HG02943 (cell line): Measurements from ENCODE around the gene SLC35F6.
A peak's percentile ranks its signal among the peaks of the same experiment; 100 is the strongest.

Experiments used
- ATAC-seq: cut with Tn5 transposase; IDR thresholded peaks from one replicate; pipeline ENCODE4 v1.9.1; 2021; ENCODE audit warnings: mild to moderate bottlenecking, low read depth, moderate library complexity; ENCODE audit not compliant: unreplicated experiment

SLC35F6 gene

GRCh38 chr2:26764078-26764887 lies at the start of gene SLC35F6:
Gene SLC35F6 (plus strand): TSS chr2:26764284. CDS start chr2:26764350, 66 bp downstream.
- peak; percentile 73 for ATAC-seq

DNA sequence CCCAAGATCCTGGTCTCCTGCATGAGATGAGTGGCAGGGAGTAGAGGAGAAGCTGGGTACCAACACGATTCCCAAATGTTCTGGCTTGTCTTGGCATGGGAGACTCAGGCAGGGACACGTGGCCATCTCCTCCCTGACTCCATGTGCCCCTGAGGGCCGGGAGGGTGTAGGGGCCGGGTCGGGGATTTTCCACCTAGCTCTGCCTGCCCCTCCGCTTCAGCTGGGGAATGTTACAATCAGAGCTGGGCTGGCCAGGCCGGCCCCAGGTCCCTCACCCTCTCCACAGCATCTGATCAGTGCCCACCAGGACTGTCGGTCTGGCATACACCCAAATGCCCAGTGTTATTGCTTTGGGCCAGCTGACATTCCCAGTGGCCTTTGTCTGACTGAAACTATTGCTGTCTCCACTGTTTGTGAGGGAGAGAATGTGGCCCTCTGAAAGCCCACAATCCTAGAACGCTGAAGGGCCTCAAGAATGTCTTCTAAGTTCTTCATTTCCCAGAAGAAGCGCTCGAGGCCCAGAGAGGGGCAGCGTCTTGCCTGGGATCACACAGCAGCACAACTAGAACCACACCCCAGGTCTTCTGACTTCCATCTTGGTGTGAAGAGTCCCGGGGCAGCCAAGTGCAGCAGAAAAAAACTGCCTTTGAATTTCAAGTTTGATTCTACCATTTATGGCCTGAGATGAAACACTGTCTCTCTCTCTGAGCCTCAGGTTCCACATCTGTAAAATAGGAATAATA lies 48.4 kb upstream of the SLC35F6 start:
- ATAC-seq, result no peak

DNA sequence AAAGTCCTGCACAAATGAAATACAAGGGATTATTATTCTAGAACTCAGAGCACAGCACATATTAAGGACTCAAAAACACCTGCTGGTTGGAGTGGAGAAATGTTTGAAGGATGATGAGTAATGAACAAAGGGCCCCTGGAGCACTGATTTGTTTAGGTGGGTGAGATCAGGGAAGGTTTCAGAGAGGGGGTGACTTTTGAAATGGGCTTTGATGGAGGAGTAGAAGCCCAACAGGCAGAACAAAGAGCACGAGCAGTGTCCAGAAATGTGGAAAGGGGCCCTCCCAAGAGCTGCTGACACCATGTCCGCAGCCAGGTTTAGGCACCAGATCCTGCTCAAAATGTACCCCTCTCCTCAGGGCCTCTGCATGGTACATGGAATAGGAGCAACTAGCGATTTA lies 47.7 kb upstream of the SLC35F6 start:
- ATAC-seq, result no peak

DNA sequence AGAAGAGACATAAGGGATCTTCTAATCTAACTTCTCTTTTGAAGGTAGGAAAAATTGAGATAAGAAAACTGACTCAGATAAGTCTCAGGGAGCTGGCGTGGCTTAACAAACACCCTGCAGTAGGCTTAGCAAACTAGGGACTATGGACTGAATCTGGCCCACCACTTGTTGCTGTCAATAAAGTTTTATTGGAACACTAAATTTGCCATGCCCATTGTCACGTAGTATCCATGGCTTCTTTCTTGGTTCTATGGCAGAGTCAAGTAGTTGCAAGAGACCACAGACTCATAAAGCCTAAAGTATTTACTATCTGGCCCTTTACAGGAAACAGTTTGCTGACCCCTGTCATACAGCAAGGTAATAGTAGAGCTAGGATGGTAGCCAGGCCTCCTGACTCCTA lies 47.3 kb upstream of the SLC35F6 start:
- ATAC-seq, result no peak

DNA sequence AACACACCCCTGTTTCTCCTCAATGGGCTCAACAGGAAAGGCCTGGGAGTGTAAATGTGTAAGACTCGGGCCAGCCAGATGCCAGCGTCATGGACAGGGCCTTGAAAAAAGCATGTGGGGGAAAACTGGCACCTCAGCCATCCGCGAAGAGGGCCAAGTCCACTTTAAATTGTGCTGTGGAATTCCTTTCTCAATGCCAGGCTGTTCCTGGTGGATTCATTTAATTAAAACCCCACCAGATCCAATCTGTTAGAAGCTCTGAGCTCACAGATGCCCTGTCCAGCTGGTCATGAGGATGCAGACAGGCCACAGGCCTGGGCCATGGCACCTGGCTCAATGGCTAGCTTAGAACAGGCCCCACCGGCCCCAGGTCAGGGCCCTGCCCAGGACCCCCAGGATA lies 46.7 kb upstream of the SLC35F6 start:
- ATAC-seq, result no peak

DNA sequence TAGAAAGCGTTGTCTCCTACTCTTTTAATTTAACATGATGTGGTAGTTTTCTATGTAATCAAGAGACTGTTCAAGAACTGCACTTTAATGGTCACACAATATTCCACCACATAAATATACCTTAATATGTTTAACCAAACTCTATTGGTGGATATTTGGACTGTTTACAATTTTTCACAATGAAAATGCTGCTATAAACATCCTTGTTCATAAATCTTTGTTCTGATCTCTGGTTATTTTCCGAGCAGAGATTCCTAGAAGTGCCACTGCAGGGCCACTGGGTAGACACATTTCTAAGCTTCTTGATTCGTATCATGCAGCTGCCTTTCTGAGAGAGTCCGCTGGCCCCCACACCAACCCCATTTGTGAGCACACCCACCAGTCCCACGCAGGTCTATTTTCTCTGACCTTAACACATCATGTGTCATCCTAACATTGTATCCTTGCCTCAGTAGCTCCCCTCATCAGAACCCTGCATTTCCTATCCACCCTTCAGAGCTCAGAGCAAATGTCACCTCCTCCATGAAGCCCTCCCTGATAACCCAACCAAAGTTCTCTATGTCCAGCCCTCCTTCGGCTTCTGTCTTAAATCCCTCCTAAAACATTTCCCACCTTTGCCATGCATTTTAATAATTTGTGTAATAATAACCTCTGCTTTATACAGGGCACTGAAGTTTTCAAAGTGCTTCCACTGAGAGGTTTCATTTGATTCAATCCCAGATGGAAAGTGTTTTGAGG lies 45.0 kb upstream of the SLC35F6 start:
- no peak for ATAC-seq

- ATAC-seq, result no peak
Measured at GRCh38 chr2:26720322-26721114, 43.6 kb upstream of the SLC35F6 start.

DNA sequence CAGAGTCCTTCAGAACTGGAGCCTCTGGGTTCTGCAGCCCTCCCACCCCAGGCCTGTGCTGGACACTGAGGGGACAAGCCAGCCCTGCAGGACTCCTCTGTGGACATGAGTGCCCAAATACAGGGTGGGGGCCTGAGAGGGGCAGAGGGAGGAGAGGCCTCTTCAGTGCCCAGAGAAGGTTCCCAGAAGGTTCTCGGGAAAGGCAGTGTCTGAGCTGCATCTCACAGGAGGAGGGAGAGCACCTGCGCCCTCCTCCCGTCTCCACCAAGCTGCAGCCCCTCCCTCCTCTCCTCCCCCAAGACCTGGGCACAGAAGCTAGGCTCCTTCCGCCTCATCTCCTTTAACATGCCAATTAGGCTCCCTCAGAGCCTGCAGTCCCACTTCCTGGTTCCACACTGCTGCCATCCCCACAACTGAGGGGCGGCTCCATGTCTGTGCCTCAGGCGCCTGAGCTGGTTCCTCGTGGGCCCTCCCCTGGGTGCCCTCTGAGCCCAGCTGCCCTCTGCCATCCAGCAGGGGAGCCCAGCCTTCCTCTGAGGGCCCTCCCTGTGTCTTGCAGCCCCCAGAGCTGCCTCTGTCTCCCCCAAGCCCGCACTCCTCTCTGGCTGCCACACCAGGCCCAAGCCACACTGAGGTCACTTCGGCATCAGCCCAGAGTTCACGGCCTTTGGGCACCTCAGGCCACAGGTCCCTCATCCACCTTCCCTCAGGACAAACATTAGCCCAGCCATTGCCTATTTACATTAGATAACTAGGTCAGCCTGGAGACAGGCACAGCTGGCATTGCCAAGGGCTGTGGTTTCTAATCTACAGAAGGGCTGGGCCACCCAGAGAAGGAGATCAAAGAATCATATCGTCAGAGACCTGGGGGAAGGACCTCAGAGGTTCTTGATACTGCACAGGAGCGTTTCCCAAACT lies 42.7 kb upstream of the SLC35F6 start:
- ATAC-seq, result no peak

DNA sequence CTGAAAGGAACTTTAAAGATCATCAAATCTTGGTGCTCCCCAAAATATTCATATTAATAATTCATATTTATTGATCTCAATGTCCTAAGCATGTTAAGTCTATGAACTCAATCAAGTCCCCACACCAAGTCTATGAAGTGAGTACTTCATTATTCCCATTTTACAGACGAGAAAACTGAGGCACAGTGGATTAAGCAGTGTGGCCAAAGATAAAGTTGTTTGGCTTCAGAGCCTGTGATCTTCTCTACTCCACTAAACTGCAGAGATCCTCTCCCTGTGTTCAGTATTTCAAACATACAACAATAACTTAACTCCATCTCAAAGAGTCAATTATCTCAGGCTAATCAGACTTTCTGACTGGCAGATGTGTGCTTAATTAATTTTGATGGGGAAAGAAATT lies 41.8 kb upstream of the SLC35F6 start:
- no peak for ATAC-seq

- no peak for ATAC-seq
Measured at GRCh38 chr2:26722911-26723310, 41.2 kb upstream of the SLC35F6 start.

- ATAC-seq, result no peak
Measured at GRCh38 chr2:26723475-26723874, 40.6 kb upstream of the SLC35F6 start.

DNA sequence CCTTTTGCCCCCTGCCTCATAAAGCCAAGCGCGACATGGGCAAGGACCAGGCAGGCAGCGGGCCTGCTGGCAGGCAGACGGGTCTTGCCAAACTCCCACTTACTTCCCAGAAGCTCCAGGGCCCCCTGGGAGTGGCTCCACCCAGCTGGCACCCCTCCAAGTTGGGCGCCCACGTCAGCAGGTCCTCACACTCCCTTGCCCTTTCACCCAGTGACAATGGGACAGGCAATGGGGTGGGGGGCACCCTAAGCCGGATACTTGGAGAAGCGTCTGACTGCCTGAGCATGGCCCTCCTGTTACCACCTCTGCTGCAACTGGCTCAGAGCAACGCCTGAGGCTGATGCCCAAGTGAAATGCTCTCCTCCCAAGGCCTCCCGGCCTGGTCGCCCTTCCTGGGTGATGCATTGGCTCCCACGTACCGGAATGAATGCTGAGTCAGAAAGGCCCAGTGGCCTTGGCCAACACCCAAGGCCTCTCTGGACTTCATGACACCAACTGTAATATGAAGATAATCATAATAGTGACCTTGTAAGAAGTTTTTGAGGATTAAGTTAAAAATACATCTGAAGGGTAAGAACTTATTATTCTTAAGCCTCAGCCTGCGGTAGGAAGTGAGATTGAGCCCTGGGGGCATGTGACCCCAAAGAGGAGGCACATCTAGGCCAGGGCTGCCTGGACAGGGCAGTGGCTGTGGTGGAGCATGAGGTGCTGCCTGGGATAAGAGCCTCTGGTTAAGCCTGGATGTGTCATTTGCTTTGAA lies 39.9 kb upstream of the SLC35F6 start:
- no peak for ATAC-seq

- ATAC-seq, result no peak
Measured at GRCh38 chr2:26724784-26725520, 39.1 kb upstream of the SLC35F6 start.

- ATAC-seq, result no peak
Measured at GRCh38 chr2:26725521-26725820, 38.6 kb upstream of the SLC35F6 start.

- ATAC-seq, result no peak
Measured at GRCh38 chr2:26726228-26726627, 37.9 kb upstream of the SLC35F6 start.

- ATAC-seq, result no peak
Measured at GRCh38 chr2:26727641-26728561, 36.2 kb upstream of the SLC35F6 start.

- no peak for ATAC-seq
Measured at GRCh38 chr2:26729311-26729710, 34.8 kb upstream of the SLC35F6 start.
